A549 treated with Mapracorat at 1 μM for 4 hours (cell line): ENCODE measurements around the gene TRAPPC4. TPM values are rescaled to one million over a fixed set of nuclear protein-coding genes. Genes with fewer than 3 reads are reported as not detected.

ENCODE experiments used
- total RNA-seq: library from RNA; stranded (reverse); fragments of 200-300 nt; extraction: Qiagen RNA extraction; gene quantifications from 5 replicates; pipeline ENCODE4 v1.2.3, GENCODE V29; 2022

TRAPPC4 gene, protein sequence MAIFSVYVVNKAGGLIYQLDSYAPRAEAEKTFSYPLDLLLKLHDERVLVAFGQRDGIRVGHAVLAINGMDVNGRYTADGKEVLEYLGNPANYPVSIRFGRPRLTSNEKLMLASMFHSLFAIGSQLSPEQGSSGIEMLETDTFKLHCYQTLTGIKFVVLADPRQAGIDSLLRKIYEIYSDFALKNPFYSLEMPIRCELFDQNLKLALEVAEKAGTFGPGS
- total RNA-seq: 56.5 to 66.9 TPM (median 60.0 TPM) in 5 replicates

DNA sequence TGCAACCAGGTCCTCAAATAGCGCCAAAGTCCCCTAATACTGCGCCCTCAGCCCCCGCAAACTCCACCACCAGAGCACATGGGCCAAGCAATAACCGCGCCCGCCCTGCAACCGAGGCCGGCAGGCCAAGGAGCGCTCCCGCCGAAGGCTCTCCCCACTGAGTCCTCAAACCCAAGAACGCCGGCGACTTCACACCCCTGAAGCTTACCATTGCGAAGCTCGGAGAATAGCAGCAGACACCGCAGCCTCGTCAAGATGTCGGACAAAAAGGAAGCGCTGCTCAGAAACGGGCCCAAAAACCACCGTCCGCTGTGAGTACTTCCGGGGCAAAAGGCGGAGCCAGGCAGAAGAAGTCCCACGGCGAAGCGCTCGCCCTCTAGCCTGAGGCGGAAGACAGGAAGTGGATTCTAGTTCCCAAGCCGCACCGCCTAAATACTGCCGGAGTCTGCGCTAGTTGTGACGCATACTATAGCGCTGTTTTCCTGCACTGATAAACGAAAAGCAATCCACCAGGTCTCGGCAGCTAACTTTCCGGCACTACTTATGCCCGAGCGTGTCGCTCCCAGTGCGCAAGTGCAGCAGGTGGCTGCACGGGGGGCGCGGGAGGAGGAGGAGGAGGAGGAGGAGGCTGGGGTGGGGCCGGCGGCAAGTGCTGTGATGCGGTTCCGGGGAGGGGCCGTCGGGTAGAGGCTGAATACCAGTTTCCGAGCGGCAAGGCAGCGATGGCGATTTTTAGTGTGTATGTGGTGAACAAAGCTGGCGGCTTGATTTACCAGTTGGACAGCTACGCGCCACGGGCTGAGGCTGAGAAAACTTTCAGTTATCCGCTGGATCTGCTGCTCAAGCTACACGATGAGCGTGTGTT, at the start of gene TRAPPC4, which contains the start of gene RPS25:
TRAPPC4 (plus strand) TSS at position 693 of the 865 bp plus-strand sequence; CDS start at position 723, 30 bp downstream.
RPS25 (minus strand) TSS at position 270 of the 865 bp plus-strand sequence; CDS start at position 211, 59 bp downstream.

DNA sequence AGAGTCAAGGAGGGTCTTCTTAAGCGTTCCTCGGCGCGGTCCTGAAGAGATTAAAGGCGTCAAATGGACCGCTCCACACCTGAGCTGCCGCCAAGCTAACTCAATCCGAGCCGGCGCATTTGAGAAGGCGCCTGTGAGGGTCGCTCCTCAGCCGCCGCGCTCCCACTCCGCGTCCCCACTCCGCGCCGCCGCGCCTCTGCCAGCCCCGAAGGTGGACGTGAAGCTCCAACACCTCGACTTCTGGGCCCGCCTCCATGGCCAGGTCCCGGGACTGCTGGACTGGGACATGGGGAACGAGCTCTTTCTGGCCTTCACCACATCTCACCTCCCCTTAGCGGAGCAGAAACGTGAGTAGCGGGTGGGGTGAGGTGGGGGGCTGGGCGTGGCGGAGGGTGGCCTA, 46.9 kb upstream of the TRAPPC4 start, which contains the start of gene FOXR1:
FOXR1 (plus strand) TSS at position 116 of the 400 bp plus-strand sequence; CDS start at position 287, 171 bp downstream.

DNA sequence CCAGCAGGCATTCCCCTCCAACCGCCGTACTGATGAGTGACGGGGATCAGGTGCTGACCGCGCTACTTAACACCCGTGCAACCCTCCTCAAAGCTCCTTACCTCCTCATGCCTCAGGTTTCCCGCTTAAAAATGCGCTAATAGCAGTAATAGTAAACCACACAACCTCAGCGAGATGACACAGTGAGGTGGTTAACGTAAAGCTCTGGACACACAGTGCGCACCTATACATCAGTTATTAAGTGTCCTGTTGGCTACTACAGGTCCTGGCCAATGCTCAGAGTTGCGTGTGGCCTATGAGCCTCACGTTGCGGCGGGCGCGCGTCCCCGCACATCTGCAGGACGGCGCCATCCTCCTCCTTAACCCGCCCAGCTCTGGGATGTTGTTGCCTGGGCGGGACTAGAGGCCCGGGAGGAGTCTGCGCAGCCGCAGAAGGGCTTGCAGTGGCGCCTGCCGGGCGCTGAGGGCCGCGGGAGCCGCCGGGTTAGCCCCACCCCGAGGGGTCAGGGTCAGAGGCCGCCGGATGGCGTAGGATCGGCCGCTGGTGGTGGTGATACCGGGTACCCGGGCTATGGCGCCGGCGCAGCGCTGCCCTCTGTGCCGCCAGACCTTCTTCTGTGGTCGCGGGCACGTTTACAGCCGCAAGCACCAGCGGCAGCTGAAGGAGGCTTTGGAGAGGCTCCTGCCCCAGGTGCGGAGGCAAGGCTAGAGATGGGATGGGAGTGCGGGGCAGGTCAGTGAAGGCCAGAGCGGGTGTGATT, 20.8 kb upstream of the TRAPPC4 start, which contains the start of gene CENATAC:
CENATAC (plus strand) TSS at position 512 of the 761 bp plus-strand sequence; CDS start at position 572, 60 bp downstream.

DNA sequence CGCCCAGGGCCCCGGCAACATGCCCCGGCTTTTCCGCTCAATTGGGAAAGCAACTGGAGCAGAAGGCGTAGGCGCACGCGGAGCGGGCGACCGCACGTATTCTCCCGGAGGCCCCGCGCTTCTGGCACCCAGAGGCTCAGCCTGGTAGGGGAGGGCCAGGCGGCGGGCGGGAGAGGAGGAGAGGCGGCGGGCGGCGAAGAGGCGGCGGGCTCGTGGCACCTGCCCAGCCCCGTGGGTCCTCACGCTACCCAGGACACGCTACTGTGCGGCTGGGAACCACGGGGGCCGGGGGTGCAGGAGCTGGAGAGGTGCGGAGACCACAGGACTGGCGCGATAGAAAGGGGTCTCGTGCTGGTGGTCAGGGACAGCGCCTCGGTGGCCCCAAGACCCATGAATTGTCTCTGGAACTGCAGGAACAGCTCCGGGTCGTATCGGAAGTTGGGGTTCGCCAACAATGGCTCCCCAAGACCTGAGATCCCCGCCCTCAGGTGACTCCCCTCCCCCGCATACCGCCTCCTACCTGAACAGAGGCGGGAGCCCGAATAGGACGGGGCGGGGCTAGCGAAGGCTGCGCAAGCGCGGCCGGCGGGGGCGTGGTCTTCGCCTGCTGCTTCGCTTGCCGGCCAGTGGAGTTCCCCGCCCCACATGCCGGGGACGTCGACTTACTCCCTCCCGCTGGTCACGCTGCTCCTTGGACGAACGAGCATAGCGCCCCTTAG, 11.9 kb downstream of the TRAPPC4 start, which contains the start of gene SLC37A4:
SLC37A4 (minus strand) TSS at position 549 of the 719 bp plus-strand sequence.

DNA sequence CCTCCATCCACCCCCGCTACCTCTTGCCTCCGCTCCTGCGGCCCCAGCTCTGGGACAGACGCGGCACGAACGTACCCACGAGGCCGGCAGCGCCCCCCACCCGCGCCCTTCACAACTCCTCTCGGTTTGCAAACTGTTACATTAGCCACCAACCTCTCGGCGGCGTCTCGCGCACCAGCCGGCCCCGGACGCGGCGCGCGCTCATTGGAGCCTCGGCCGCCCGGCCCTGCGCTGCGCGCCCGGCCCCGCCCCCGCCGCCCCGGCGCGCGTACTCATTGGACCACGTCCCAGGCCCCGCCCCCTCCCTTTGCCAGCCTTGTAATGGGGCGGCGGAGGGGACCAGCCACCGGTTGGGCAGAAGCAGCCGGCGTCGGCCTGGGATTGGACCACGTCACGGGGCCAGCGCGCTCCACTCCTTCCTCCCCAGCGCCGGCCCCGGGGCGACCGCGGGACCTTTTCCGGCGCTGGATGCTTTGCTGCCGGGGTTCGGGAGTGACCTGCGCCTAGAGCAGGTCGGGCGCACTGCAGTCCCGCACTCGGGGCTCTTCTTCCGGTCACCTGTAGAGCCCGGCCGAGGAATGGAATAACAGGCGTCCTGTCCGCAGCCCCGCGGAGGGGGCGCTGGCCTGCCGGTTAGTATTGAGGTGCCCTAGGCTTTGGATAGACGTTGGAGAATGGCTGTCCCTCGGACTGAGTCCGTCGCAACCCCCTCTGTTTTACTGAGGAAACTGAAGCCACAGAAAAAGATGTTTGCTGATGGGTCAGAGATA, 38.6 kb downstream of the TRAPPC4 start, which contains the start of gene HYOU1:
HYOU1 (minus strand) TSS at position 206 of the 770 bp plus-strand sequence. CDS start 1,045 bp downstream, outside the sequence.

DNA sequence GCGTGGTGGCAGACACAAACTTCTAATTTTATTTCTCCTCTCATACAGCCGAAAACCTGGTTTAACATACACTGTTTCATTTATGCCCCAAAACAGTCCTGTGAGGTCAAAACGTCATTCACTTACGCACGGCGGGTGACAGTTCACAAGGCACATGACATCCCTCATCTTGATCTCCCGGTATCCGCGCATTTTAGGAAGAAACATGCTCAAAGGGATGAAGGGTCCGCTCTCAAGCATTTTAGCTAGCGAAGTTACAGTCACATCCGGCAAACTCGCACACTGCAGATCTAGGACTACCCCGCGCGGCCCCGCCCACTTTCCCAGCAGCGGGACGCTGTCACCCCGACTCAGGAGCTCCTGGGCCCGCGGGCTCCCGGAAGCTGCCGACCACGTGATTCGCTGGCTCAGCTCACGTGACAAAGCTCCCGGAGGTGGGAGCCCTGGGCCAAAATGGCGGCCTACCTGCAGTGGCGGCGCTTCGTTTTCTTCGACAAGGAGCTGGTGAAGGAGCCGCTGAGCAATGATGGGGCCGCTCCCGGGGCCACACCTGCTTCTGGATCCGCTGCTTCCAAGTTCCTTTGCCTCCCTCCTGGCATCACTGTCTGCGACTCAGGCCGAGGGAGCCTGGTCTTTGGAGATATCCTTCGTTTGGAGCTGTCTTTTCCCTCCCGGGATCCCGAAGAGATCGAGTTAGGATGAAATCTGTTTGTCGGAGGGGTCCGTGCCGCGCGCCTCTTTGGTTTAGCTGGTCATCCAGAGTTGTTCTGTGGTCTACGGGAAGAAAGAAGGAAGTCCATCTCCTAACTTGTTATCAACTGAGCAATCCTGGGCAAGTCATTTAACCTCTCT, 49.0 kb downstream of the TRAPPC4 start, which contains the start of gene VPS11:
VPS11 (plus strand) TSS at position 448 of the 852 bp plus-strand sequence; CDS start at position 454, 6 bp downstream.

Other genes with a start within 250 kb of the TRAPPC4 start
- gene DDX6, start 227.6 kb upstream of the TRAPPC4 start, total RNA-seq: 19.5 to 29.5 TPM (median 23.9 TPM) in 5 replicates
- gene CXCR5, start 134.9 kb upstream of the TRAPPC4 start, total RNA-seq: 0.07 to 0.16 TPM (median 0.10 TPM) in 5 replicates
- 99.5 to 240 TPM (median 201 TPM) in 5 replicates for gene BCL9L, start 92.8 kb upstream of the TRAPPC4 start, total RNA-seq
- 0.39 to 1.2 TPM (median 0.98 TPM) in 5 replicates for gene UPK2, start 62.5 kb upstream of the TRAPPC4 start, total RNA-seq
- gene FOXR1, start 47.0 kb upstream of the TRAPPC4 start, total RNA-seq: not detected in 5 replicates
- 9.4 to 17.1 TPM (median 14.2 TPM) in 5 replicates for gene CENATAC, start 20.6 kb upstream of the TRAPPC4 start, total RNA-seq
- gene RPS25, start 423 bp upstream of the TRAPPC4 start, total RNA-seq: 785 to 1,034 TPM (median 805 TPM) in 5 replicates
- 10.1 to 12.2 TPM (median 11.8 TPM) in 5 replicates for gene SLC37A4, start 12.1 kb downstream of the TRAPPC4 start, total RNA-seq
- gene HYOU1, start 38.4 kb downstream of the TRAPPC4 start, total RNA-seq: 39.3 to 49.3 TPM (median 46.7 TPM) in 5 replicates
- 9.7 to 13.8 TPM (median 11.7 TPM) in 5 replicates for gene VPS11, start 49.1 kb downstream of the TRAPPC4 start, total RNA-seq
- 45.6 to 51.4 TPM (median 49.7 TPM) in 5 replicates for gene HMBS, start 66.1 kb downstream of the TRAPPC4 start, total RNA-seq
- gene DPAGT1, start 83.1 kb downstream of the TRAPPC4 start, total RNA-seq: 31.6 to 43.9 TPM (median 36.0 TPM) in 5 replicates
- 3.9 to 6.3 TPM (median 5.4 TPM) in 5 replicates for gene C2CD2L, start 88.6 kb downstream of the TRAPPC4 start, total RNA-seq
- gene HINFP, start 102.8 kb downstream of the TRAPPC4 start, total RNA-seq: 8.2 to 9.5 TPM (median 9.2 TPM) in 5 replicates
- gene ABCG4, start 130.3 kb downstream of the TRAPPC4 start, total RNA-seq: 0.16 to 0.50 TPM (median 0.34 TPM) in 5 replicates
- 7.5 to 11.4 TPM (median 10.3 TPM) in 5 replicates for gene NLRX1, start 150.0 kb downstream of the TRAPPC4 start, total RNA-seq
- 0.13 to 0.52 TPM (median 0.24 TPM) in 3 of 5 replicates, not detected in the others for gene NHERF4, start 166.7 kb downstream of the TRAPPC4 start, total RNA-seq
- gene CBL, start 187.6 kb downstream of the TRAPPC4 start, total RNA-seq: 5.9 to 9.0 TPM (median 7.2 TPM) in 5 replicates